Adipocyte (in vitro differentiated cells): ENCODE data around the gene GRIK4.
A peak's percentile ranks its signal among the peaks of the same experiment; 100 is the strongest.

Source experiments
- DNase-seq: peaks from one replicate; pipeline ENCODE4 v3.0.0-alpha.2; 2015; ENCODE audit warnings: low read depth
- H3K27me3 ChIP-seq: replicated peaks from 2 replicates; pipeline ENCODE4 v1.7.0; 2013; ENCODE audit warnings: mild to moderate bottlenecking, low read length, moderate library complexity; ENCODE audit not compliant: control insufficient read depth, insufficient read depth
- H3K36me3 ChIP-seq: 2 replicates; pipeline ENCODE4 v1.7.0; 2013; ENCODE audit warnings: low read length, mild to moderate bottlenecking, moderate library complexity; ENCODE audit not compliant: control insufficient read depth, insufficient read depth, severe bottlenecking
- H3K4me1 ChIP-seq: 2 replicates; pipeline ENCODE4 v1.7.0; 2013; ENCODE audit warnings: mild to moderate bottlenecking, low read length, moderate library complexity; ENCODE audit not compliant: control insufficient read depth, insufficient read depth
- H3K4me3 ChIP-seq: 2 replicates; pipeline ENCODE4 v1.7.0; 2013; ENCODE audit warnings: mild to moderate bottlenecking, low read length, moderate library complexity
- H3K9ac ChIP-seq: 2 replicates; pipeline ENCODE4 v1.7.0; 2013; ENCODE audit warnings: mild to moderate bottlenecking, low read length, moderate library complexity
- H3K9me3 ChIP-seq: 2 replicates; pipeline ENCODE4 v1.7.0; 2013; ENCODE audit warnings: mild to moderate bottlenecking, low read length, moderate library complexity; ENCODE audit not compliant: control insufficient read depth

The GRIK4 gene

DNA sequence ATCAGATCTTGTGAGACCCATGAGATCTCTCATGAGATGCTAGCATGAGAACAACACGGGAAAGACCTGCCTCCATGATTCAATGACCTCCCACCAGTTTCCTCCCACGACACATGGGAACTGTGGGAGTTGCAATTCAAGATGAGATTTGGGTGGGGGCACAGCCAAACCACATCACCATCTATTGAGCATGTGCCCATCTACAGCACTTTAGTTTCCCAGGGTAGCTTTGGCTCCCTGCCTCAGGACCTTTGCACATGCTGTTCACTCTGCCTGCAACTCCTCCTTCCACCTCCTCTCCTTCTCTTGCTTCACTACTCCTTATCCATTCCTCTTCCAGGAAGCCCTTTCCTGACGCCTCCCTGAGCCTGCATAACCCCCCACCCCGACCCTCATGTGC is 17.2 kb downstream of the GRIK4 start:
- Histone ChIP-seq H3K4me3 (no peak overlapping the region), H3K9ac (no peak overlapping the region), H3K4me1 (peaks cover 17% of the 10 kb centered on the region), H3K36me3 (no peaks in the 10 kb centered on the region), H3K27me3 (peaks cover 15% of the 10 kb centered on the region), H3K9me3 (no peaks in the 10 kb centered on the region)
- no peak for DNase-seq

DNA sequence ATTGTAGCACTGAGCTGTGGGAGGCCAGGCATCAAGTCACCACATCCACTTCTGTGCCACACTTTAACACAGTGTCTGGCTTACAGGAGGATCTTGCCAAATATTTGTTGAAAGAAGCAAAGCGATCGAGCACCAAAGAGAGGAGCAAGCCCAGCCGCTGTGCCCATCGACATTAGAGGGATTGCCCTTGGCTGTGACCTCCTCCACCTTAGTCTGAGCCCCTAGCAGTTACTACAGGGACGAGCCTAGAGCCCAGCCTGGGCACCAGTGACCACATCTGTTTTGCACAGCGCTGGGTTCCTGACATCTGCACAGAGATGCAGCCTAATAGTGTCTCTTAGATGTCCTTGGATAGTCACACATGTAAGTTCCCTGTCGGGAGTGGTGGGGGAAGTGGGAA is 17.7 kb downstream of the GRIK4 start:
- Histone ChIP-seq H3K4me3 (no peak overlapping the region), H3K9me3 (no peaks in the 10 kb centered on the region), H3K4me1 (peaks cover 17% of the 10 kb centered on the region), H3K9ac (no peak overlapping the region), H3K27me3 (peaks cover 15% of the 10 kb centered on the region), H3K36me3 (no peaks in the 10 kb centered on the region)
- DNase-seq = no peak

DNA sequence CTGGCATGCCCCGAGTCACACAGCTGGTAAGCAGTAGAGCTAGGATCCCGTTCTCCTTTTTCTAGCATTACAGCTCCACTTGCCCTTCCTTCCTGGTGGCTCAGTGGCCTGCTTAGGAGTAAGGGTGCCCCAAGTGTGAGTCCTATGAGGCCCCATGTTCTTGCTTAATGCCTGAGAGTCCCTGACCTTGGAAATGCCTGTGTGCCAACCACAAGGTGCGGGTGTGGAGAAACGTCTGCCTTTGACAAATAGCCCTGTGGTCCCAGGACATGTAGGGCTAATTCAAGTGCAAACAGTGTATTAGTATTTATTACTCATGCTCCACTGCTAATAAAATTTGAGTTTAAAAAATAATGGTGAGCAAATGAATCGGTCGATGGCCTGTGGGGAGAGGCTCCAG is 18.4 kb downstream of the GRIK4 start:
- no peak for DNase-seq
- H3K9ac ChIP-seq = no peak overlapping the region
- no peaks in the 10 kb centered on the region for H3K36me3 ChIP-seq
- peaks cover 14% of the 10 kb centered on the region for H3K27me3 ChIP-seq
- no peaks in the 10 kb centered on the region for H3K9me3 ChIP-seq
- peaks cover 17% of the 10 kb centered on the region for H3K4me1 ChIP-seq
- no peak overlapping the region for H3K4me3 ChIP-seq

DNA sequence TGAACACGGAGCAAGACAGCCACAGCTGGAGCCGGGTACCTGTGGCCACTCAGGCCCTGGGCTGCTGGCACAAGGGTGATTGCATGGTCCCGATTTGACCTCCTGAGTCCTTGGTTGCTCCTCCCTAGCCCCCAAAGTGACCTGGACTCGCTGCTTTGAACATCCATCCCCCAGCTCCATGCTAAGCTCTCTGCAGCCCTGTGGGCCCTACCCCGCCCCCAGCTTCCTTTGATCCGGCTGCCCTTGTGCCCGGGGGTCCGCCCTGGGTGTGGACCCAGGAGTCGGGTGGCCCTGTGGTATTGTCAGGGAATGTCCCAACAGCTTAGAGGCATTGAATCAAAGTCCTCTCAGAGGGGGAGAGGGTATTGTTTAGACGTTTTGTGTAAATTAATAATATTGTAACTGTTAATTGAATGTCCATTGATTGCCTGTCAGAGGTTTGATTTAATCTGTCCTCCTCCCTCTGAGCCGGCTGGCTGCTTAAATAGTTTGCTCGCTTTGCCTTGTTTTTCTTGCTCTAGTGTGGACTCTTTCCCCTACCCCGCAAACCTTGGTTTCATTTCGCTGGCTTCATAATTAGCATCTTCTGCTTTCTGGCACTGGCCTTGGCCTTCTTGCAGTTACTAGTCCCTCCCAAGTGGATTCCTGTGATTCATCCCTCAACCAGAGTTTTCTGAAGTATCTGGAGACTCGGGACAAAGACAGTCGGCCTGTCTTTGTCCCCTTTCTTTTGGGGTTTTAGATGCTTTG is 20.7 kb downstream of the GRIK4 start:
- Histone ChIP-seq H3K9me3 (no peaks in the 10 kb centered on the region), H3K4me3 (peak overlapping the region; percentile 54), H3K9ac (peak overlapping the region; percentile 5), H3K4me1 (peaks cover 12% of the 10 kb centered on the region), H3K36me3 (no peaks in the 10 kb centered on the region), H3K27me3 (peaks cover 9% of the 10 kb centered on the region)
- DNase-seq = peak; percentile 66

DNA sequence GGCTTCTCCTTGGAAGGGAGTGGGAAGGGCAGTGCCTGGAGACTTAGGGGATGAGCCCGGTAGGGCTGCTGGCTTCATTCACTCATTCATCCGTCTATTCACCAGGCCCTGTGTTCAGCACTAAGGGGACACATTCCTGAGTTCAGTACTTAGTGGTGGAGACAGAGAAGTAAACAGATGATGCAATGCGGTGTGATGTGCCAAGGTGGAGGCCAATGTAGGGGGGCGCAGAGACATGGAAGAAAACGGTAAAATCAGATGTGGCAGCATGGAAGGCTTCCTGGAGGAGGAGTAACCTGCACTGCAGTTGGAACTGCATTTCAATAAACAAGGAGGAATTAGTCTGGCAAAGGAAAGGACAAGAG is 21.3 kb downstream of the GRIK4 start:
- peak; percentile 58 for DNase-seq
- Histone ChIP-seq H3K9me3 (no peaks in the 10 kb centered on the region), H3K4me3 (peak overlapping the region; percentile 54), H3K4me1 (peaks cover 12% of the 10 kb centered on the region), H3K27me3 (peaks cover 9% of the 10 kb centered on the region), H3K36me3 (no peaks in the 10 kb centered on the region), H3K9ac (peak overlapping the region; percentile 5)

DNA sequence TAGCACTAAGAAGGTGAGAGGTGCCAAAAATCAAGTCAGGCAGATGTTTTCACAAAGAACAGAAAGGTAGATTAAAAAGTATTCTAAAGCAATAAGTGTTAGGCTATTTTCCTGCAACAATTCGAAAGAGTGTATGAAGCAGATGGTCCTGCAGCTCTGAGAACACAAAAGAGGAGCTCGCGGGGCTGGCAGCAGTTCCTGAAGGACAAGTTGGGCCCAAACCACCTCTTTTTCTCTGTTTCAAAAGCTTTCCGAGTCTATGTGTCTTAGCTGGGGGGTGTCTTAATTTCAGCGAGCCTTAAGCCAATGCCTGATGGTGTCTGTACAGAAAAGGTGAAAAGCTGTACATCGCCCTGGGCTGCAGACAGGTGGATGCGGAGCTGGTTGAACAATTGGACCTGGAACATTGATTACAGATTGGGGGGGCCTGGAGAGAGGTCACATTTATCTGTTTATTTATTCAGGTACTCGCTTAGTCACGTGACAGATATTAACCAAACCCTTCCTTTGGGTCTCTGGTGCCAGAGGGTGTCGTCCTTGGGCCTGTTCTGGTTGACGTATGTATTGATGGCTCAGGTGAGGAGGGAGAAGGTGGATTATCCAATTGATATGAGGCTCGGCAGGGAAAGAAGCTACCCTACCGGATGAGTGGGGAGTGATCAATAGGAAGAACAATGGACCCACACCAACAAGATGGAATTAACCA is 24.7 kb downstream of the GRIK4 start:
- Histone ChIP-seq H3K36me3 (no peaks in the 10 kb centered on the region), H3K4me3 (no peak overlapping the region), H3K9me3 (peaks cover 2% of the 10 kb centered on the region), H3K4me1 (peaks cover 12% of the 10 kb centered on the region), H3K9ac (no peak overlapping the region), H3K27me3 (peaks cover 5% of the 10 kb centered on the region)
- no peak for DNase-seq

DNA sequence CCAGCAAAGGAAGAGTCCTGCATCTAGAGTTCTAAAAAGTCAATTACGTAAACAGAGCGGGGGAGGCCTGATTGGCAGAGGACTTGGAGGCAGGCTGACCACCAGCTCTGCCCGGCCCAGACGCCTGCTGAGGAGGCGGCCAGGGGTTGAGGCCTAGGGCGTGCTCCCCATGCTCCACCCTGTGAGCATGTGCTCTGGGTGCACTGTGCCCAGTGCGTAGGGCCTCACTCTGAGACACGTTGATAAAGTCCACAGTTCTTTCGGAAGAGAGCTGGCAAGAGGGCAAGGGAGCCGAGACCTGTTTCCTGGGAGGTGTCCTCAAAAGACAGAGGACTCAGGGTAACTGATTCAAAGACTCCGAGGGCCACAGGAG is 25.2 kb downstream of the GRIK4 start:
- Histone ChIP-seq H3K9ac (no peak overlapping the region), H3K9me3 (peaks cover 7% of the 10 kb centered on the region), H3K36me3 (no peaks in the 10 kb centered on the region), H3K4me1 (peaks cover 12% of the 10 kb centered on the region), H3K27me3 (peaks cover 5% of the 10 kb centered on the region), H3K4me3 (no peak overlapping the region)
- DNase-seq = no peak

DNA sequence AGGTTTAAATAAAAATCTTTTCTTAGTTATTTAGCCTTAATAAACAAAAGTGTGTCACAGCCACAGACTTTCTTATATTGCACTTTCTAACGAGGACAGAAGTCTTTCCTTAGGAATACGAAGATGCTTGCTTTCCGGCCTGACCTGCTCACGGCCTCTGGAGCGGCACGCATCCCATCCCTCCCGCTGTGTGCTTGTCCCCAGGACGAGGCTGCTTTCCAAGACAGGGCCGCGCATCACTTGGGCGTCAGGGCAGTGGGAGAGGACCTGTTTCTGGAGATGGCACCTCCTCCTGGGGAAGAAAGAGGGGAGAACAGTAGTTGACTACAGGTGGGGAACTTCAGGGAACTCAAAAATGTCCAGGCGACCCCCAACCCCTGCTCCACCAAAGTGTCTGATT is 26.4 kb downstream of the GRIK4 start:
- Histone ChIP-seq H3K4me1 (peaks cover 3% of the 10 kb centered on the region), H3K36me3 (no peaks in the 10 kb centered on the region), H3K4me3 (no peak overlapping the region), H3K27me3 (peaks cover 5% of the 10 kb centered on the region), H3K9me3 (peaks cover 15% of the 10 kb centered on the region), H3K9ac (no peak overlapping the region)
- DNase-seq = no peak

DNA sequence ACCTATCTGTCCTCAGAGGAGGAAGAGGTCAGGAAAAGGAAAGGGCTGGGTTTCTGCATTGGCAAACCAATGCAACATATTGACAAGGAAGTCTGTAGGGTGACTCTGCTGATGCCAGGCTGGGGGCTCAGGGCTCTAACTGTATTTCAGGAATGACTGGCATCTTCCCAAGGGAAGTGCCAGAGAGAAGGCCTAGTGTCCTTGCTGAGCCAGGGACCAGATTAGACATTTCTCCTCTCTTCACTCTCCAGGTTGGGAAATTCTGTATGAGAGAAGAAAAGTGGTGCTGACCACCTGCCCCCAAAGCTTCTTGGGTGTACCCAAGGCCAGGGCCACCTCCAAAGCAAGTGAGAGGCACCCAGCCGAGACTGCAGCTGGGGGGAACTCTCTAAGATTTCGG is 27.2 kb downstream of the GRIK4 start:
- DNase-seq = no peak
- no peak overlapping the region for H3K4me3 ChIP-seq
- H3K36me3 ChIP-seq = no peaks in the 10 kb centered on the region

DNA sequence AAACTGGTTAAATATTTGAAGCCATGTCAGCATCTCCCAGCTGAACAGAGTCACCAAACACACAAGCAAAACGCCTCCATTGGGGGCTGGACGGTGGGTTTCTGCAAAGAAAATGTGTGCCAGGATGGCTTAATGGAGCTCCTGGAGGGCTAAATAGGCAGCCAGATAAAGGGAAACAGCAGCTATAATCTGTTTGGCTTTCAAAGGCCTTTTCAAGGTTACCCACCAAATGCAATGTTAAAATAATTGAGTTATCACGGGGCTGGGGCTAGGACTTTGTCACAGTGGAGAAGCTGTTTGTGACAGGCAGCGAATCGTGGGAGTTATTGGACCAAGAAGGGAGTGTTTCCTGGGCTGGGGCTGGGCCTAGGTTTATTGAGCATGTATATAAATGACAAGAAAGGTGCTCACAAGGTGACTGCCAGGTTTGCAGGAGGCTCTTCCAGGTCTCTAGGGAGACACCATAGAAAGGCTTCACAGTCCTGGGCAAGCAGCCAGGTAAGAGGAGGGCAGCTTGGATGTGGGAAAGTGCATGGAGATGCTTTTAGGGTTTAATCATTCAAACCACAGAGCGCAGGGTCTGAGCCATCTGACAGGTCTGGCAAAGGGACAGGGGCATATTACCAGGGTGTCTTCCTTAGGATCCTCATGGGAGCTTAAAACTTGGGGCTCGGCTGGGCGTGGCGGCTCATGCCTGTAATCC is 28.3 kb downstream of the GRIK4 start:
- DNase-seq = no peak
- H3K9ac ChIP-seq = no peak overlapping the region
- H3K4me1 ChIP-seq = no peaks in the 10 kb centered on the region
- peaks cover 15% of the 10 kb centered on the region for H3K9me3 ChIP-seq
- H3K4me3 ChIP-seq = no peak overlapping the region
- peaks cover 5% of the 10 kb centered on the region for H3K27me3 ChIP-seq
- H3K36me3 ChIP-seq = no peaks in the 10 kb centered on the region

More for the DNA sequence above, 27.2 kb downstream of the GRIK4 start:
- peaks cover 15% of the 10 kb centered on the region for H3K9me3 ChIP-seq
- no peaks in the 10 kb centered on the region for H3K4me1 ChIP-seq
- no peak overlapping the region for H3K9ac ChIP-seq
- peaks cover 5% of the 10 kb centered on the region for H3K27me3 ChIP-seq

DNA sequence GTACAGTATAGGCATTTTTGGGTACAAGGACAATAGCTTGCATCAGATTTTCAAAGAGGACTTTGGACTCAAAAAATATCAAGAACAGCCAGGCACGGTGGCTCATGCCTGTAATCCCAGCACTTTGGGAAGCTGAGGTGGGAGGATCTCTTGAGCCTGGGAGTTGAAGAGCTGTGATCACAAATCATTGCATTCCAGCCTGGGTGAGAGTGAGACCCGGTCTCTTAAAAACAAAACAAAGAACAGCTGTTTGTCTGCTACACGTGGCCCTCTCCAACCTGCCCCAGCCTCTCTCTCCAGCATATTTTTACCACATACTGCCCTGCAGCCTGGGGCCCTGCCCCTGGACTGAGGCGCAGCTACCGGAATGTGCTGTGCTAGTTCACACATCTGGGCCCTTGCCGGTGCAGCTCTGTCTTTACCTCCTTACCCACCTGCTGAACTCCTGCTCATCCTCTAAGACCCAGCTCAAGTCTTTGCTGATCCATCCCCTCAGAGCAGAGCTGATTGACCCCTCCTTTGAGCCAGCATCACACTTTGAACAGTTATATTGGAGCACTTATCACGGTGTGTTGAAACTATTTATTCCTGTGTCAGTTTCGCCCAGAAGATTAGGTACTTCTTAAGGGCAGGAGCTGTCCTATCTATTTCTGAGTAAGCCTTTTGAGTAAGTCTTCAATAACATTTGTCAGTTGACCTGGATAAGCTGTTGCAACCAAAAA is 29.4 kb downstream of the GRIK4 start:
- Histone ChIP-seq H3K36me3 (no peaks in the 10 kb centered on the region), H3K9me3 (peaks cover 15% of the 10 kb centered on the region), H3K27me3 (no peaks in the 10 kb centered on the region), H3K4me3 (no peak overlapping the region), H3K4me1 (no peaks in the 10 kb centered on the region), H3K9ac (no peak overlapping the region)
- no peak for DNase-seq
